Measurements from ENCODE around the gene OR56A1. TPM values are rescaled to one million over a fixed set of nuclear protein-coding genes. Genes with fewer than 3 reads are reported as not detected.

Gene OR56A1
- total and polyA plus RNA-seq, 2 of the 4 experiments (the other 2 are of a cell fraction) = not detected

DNA sequence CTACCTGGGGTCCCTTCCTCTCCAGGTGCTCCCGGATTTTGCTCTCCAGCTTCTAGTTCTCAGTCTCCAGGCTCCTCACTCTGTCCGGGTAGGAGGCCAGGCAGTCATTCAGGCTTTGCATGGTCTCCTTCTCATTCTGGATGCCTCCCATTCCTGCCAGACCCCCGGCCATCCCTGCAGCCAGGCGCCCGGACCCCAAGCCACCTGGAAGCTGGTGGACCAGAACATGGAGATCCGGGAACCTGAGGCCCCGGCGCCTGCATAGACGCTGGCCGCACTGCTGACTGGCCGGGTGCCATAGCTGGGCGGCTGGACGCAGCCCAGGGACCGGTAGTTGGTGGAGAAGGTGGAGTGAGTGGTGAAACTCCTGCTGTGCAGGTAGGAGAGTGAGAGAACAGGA is 35.8 kb downstream of the OR56A1 start:
- ChIA-PET CTCF (no interaction called here), POLR2A (ENCODE audit: unreplicated experiment) (no interaction called here)
- peaks cover 2% of the 10 kb centered on the region; the same call in 1 of the 2 replicates for H3K9me3 ChIP-seq (ENCODE audit: control insufficient read depth, insufficient read depth, low read length)
- no peak overlapping the region for H2BK120ac ChIP-seq (ENCODE audit: low read depth, low read length)
- no peak overlapping the region for H3K4me2 ChIP-seq (ENCODE audit: low read depth, low read length)
- no peaks in the 10 kb centered on the region for H3K27me3 ChIP-seq (ENCODE audit: control insufficient read depth, insufficient read depth, low read length)
- H4K20me1 ChIP-seq (ENCODE audit: insufficient read depth, low read length) = no peaks in the 10 kb centered on the region
- 26% methylated on average over 4 of the region's 14 CpGs; no CpG with 5 or more reads in 1 of the 2 experiments for WGBS, 2 experiments (ENCODE audit: extremely low coverage in 2 of 2, insufficient read length in 1 of 2)
- no peak overlapping the region for H2AK9ac ChIP-seq (replicated peaks; ENCODE audit: low read depth, low read length, poor library complexity)
- H4K91ac ChIP-seq (ENCODE audit: insufficient read depth, low read depth, low read length) = no peak overlapping the region
- in situ Hi-C loops (cut with MboI; ENCODE audit: low sequenced_read_pairs) (no loop called here), dilution Hi-C loops (cut with HindIII; ENCODE audit: low sequenced_read_pairs, unreplicated experiment) (no loop called here), intact Hi-C loops (cut with micrococcal nuclease) (no loop called here)
- no peaks in the 10 kb centered on the region for H3K9me1 ChIP-seq (ENCODE audit: insufficient read depth, low read length)
- no peaks in the 10 kb centered on the region for H3K36me3 ChIP-seq (ENCODE audit: control insufficient read depth, insufficient read depth, low read length)
- TF ChIP-seq, protein P1, sequence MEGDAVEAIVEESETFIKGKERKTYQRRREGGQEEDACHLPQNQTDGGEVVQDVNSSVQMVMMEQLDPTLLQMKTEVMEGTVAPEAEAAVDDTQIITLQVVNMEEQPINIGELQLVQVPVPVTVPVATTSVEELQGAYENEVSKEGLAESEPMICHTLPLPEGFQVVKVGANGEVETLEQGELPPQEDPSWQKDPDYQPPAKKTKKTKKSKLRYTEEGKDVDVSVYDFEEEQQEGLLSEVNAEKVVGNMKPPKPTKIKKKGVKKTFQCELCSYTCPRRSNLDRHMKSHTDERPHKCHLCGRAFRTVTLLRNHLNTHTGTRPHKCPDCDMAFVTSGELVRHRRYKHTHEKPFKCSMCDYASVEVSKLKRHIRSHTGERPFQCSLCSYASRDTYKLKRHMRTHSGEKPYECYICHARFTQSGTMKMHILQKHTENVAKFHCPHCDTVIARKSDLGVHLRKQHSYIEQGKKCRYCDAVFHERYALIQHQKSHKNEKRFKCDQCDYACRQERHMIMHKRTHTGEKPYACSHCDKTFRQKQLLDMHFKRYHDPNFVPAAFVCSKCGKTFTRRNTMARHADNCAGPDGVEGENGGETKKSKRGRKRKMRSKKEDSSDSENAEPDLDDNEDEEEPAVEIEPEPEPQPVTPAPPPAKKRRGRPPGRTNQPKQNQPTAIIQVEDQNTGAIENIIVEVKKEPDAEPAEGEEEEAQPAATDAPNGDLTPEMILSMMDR (conservative IDR thresholded peaks at IDR 0.05; ENCODE audit: low read depth, low read length) = no peak
- no peak overlapping the region for H2BK5ac ChIP-seq (ENCODE audit: low read depth, low read length, poor library complexity, severe bottlenecking)
- no peak for DNase-seq
- H3K27ac ChIP-seq (ENCODE audit: insufficient read depth, low read length) = no peak overlapping the region
- H2BK15ac ChIP-seq (ENCODE audit: low read depth, low read length) = no peak overlapping the region
- H3K79me1 ChIP-seq (ENCODE audit: low read depth in 1 of 2, low read length in 2 of 2) = no peaks in the 10 kb centered on the region
- H2BK20ac ChIP-seq (ENCODE audit: low read depth, low read length) = no peak overlapping the region
- H4K8ac ChIP-seq (ENCODE audit: low read depth in 2 of 2, low read length in 2 of 2) = no peak overlapping the region
- H3K56ac ChIP-seq (ENCODE audit: extremely low read depth, insufficient read depth, low read length) = no peak overlapping the region
- no peak overlapping the region for H3K4me3 ChIP-seq (ENCODE audit: insufficient read depth, low read depth, low read length)
- no peaks in the 10 kb centered on the region for H3K4me1 ChIP-seq (ENCODE audit: control insufficient read depth, insufficient read depth, low read length)
- no peak for ATAC-seq (ENCODE audit: low read depth)
- H3K14ac ChIP-seq (replicated peaks; ENCODE audit: low read depth, low read length) = no peak overlapping the region
- no peak overlapping the region for H3K9ac ChIP-seq (ENCODE audit: low read depth, low read length)
- H4K5ac ChIP-seq (ENCODE audit: low read depth, low read length) = no peak overlapping the region
- no peak overlapping the region for H3K18ac ChIP-seq (ENCODE audit: low read depth, low read length)
- no peak overlapping the region for H2AK5ac ChIP-seq (ENCODE audit: low read depth, low read length)
- H3K4ac ChIP-seq (ENCODE audit: low read depth, low read length) = no peak overlapping the region
- no peak overlapping the region for H3K23ac ChIP-seq (ENCODE audit: low read depth, low read length)
- BruUV-seq (replicated peaks) = no TSS peak
- no peak overlapping the region for H2AFZ ChIP-seq (replicated peaks; ENCODE audit: low read length, poor library complexity)

Data from IMR-90 (cell line).